ENCODE measurements around the gene TIA1. TPM values are rescaled to one million over a fixed set of nuclear protein-coding genes. Genes with fewer than 3 reads are reported as not detected.

Gene TIA1
- total and polyA plus RNA-seq, 4 donors: 27.8 to 150 (median 83.4) TPM

DNA sequence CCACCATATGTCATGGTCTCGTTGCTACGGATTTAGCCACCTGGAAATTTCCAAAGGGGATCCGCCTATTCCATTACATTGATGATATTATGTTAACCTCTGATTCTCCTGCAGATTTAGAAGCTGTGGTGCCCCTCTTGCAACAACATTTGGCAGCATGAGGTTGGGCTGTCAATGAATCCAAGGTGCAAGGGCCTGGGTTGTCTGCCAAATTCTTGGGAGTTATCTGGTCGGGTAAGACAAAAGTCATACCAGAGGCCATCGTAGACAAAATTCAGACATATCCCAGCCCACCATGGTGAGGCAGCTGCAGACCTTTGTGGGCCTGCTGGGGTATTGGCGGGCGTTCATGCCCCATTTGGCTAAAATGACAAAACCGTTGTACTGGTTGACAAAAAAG lies 44.0 kb downstream of the TIA1 start:
- Histone ChIP-seq H3K36me3 (ENCODE audit: control insufficient read depth in 1 of 2, insufficient read depth in 2 of 2, low read length in 1 of 2) (no peaks in the 10 kb centered on the region), H3K27me3 (ENCODE audit: control insufficient read depth in 1 of 2, insufficient read depth in 2 of 2, low read length in 1 of 2) (no peaks in the 10 kb centered on the region), H3K4me3 (ENCODE audit: low read length in 2 of 2) (no peak overlapping the region), H3K27ac (ENCODE audit: low read depth in 1 of 2, low read length in 2 of 2) (no peak overlapping the region), H3K9me3 (ENCODE audit: control insufficient read depth, low read length) (no peaks in the 10 kb centered on the region), H3K4me1 (ENCODE audit: control insufficient read depth in 1 of 2, insufficient read depth in 2 of 2, low read length in 2 of 2) (no peaks in the 10 kb centered on the region)
- WGBS, 2 donors: 84% methylated on average over 8 of the region's 8 CpGs
- intact Hi-C loops (cut with DNase I): no loop called here
- ATAC-seq (ENCODE audit: low FRiP score) (no peak), DNase-seq (no peak)

DNA sequence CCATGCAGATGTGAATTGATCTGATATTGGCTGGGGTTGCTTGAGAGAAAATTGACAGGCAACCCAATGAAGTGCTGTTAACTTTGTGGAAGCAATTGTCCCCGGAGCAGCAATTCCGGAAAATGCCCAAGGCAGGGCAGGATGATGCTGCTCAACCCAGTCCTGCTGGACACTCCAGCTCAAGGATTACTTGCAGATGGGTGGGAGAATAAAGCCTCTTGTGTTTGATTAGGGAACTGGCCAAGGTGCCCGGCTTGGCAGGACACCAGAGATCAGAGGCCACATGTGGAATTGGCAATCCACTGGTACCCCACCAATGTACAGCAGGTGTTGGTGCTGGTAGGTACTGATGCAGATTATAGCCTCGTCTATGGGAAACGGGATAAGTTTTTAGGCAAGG lies 45.3 kb downstream of the TIA1 start:
- DNase-seq (no peak), ATAC-seq (ENCODE audit: low FRiP score) (no peak)
- no peak overlapping the region for H3K27ac ChIP-seq (ENCODE audit: low read depth in 1 of 2, low read length in 2 of 2)
- WGBS, 2 donors: 76 to 82% methylated on average over 5 of the region's 5 CpGs
- H3K9me3 ChIP-seq (ENCODE audit: control insufficient read depth, low read length): no peaks in the 10 kb centered on the region
- H3K4me3 ChIP-seq (ENCODE audit: low read length in 2 of 2): no peak overlapping the region
- no peaks in the 10 kb centered on the region for H3K36me3 ChIP-seq (ENCODE audit: control insufficient read depth in 1 of 2, insufficient read depth in 2 of 2, low read length in 1 of 2)
- no peaks in the 10 kb centered on the region for H3K27me3 ChIP-seq (ENCODE audit: control insufficient read depth in 1 of 2, insufficient read depth in 2 of 2, low read length in 1 of 2)
- intact Hi-C loops (cut with DNase I): no loop called here
- H3K4me1 ChIP-seq (ENCODE audit: control insufficient read depth in 1 of 2, insufficient read depth in 2 of 2, low read length in 2 of 2): no peaks in the 10 kb centered on the region

DNA sequence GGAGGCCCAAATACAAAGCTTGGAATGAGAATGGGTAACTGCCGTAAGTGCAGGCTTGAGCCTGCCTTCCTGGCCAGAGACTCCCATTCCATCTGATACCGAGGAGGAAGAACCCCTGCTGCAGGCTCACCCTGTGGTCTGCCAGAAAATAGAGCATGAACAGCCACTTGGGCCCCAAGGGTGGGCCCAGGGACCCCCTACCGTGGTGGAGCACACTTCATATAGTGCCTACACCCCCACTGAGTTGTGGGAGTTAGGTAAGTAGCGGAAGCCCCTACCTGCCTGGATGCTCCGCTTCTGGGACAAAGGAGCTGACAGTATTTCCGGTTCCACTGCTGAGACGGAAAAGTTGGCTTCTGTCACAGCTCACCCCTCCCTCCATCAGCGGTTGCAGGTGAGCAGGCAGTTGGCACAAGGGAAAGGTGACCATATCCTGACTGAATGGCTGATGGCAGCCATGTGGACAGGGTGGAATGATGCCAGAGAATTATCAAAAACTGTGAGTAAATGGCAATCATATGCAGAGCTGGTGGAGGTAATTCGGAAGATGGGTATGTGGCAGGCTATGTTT lies 46.1 kb downstream of the TIA1 start:
- H3K4me3 ChIP-seq (ENCODE audit: low read length in 2 of 2): no peak overlapping the region
- H3K36me3 ChIP-seq (ENCODE audit: control insufficient read depth in 1 of 2, insufficient read depth in 2 of 2, low read length in 1 of 2): no peaks in the 10 kb centered on the region
- ATAC-seq (ENCODE audit: low FRiP score): no peak
- H3K4me1 ChIP-seq (ENCODE audit: control insufficient read depth in 1 of 2, insufficient read depth in 2 of 2, low read length in 2 of 2): no peaks in the 10 kb centered on the region
- intact Hi-C loops (cut with DNase I): no loop called here
- 76 to 77% methylated on average over 9 of the region's 9 CpGs for WGBS, 2 donors
- no peak overlapping the region for H3K27ac ChIP-seq (ENCODE audit: low read depth in 1 of 2, low read length in 2 of 2)
- H3K27me3 ChIP-seq (ENCODE audit: control insufficient read depth in 1 of 2, insufficient read depth in 2 of 2, low read length in 1 of 2): no peaks in the 10 kb centered on the region
- DNase-seq: no peak
- no peaks in the 10 kb centered on the region for H3K9me3 ChIP-seq (ENCODE audit: control insufficient read depth, low read length)

DNA sequence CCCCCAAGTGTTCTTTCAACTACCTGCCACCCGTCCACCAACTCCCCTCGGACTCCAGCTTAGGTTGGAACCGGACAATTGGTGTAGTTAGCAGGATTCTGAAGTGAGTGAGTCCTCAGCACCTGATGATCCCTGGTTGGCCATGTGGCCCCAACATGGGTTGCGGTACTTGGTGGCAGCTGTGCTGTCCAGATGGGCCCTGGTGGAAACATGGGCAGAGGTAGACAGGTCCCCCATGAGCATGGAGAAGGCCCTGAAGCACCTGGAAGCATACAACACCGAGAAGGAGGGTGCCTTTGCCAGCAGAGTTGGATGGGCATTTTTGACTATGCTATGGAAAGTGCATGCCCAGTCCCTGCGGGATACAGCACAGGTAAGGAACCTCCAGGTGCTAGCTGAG lies 46.6 kb downstream of the TIA1 start:
- intact Hi-C loops (cut with DNase I): no loop called here
- WGBS, 2 donors: 90 to 95% methylated on average over 6 of the region's 6 CpGs
- no peaks in the 10 kb centered on the region for H3K4me1 ChIP-seq (ENCODE audit: control insufficient read depth in 1 of 2, insufficient read depth in 2 of 2, low read length in 2 of 2)
- H3K27me3 ChIP-seq (ENCODE audit: control insufficient read depth in 1 of 2, insufficient read depth in 2 of 2, low read length in 1 of 2): no peaks in the 10 kb centered on the region
- no peaks in the 10 kb centered on the region for H3K9me3 ChIP-seq (ENCODE audit: control insufficient read depth, low read length)
- DNase-seq (no peak), ATAC-seq (ENCODE audit: low FRiP score) (no peak)
- no peak overlapping the region for H3K27ac ChIP-seq (ENCODE audit: low read depth in 1 of 2, low read length in 2 of 2)
- no peaks in the 10 kb centered on the region for H3K36me3 ChIP-seq (ENCODE audit: control insufficient read depth in 1 of 2, insufficient read depth in 2 of 2, low read length in 1 of 2)
- no peak overlapping the region for H3K4me3 ChIP-seq (ENCODE audit: low read length in 2 of 2)

DNA sequence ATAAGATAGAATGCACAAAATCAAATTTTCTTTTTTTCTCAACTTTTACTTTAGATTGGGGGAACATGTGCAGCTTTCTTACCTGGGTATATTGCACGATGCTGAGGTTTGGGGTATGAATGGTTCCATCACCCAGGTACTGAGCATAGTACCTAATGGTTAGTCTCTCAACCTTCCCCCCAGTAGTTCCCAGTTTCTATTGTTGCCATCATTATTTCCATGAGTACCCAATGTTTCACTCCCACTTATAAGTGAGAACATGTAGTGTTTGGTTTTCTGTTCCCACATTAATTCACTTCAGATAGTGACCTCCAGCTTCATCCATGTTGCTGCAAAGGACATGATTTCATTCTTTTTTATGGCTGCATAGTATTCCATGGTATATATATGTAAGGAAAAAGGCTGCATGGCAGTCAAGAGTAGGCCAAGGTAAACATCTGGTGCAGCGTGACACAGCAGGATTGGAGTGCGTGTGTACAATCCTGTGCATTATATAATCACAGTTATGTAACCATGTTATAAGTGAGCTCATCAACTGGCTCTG lies 47.1 kb downstream of the TIA1 start:
- H3K4me3 ChIP-seq (ENCODE audit: low read length in 2 of 2): no peak overlapping the region
- no peak overlapping the region for H3K27ac ChIP-seq (ENCODE audit: low read depth in 1 of 2, low read length in 2 of 2)
- H3K36me3 ChIP-seq (ENCODE audit: control insufficient read depth in 1 of 2, insufficient read depth in 2 of 2, low read length in 1 of 2): no peaks in the 10 kb centered on the region
- no peak for DNase-seq
- no peaks in the 10 kb centered on the region for H3K4me1 ChIP-seq (ENCODE audit: control insufficient read depth in 1 of 2, insufficient read depth in 2 of 2, low read length in 2 of 2)
- 83 to 91% methylated on average over 3 of the region's 3 CpGs for WGBS, 2 donors
- no peaks in the 10 kb centered on the region for H3K27me3 ChIP-seq (ENCODE audit: control insufficient read depth in 1 of 2, insufficient read depth in 2 of 2, low read length in 1 of 2)
- intact Hi-C loops (cut with DNase I): no loop called here
- ATAC-seq (ENCODE audit: low FRiP score): no peak
- no peaks in the 10 kb centered on the region for H3K9me3 ChIP-seq (ENCODE audit: control insufficient read depth, low read length)

DNA sequence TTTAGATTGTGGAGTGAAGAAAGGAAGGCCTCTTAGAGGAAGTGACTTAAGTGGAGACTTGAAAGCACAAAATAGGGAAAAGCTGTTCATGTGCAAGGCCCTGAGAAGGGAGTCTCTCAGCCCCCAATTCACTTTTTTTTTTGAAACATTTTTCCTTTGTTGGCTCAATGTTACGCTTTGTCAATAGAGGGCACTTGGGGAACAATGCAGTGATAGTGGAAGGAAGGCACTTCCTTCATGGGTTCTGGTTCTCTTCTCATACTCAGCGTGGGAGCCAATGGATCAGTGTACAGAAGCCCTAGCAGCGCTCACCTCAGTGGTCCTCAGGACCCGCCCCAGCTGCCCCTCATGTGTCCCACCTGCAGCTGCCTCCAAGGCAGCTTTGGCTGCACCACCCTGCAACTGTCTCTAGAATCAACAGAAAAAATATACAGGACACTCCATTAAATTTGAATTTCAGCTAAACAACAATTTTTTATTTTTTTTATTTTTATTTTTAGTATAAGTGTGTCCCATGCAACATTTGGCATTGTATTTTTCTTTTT lies 49.0 kb downstream of the TIA1 start:
- 80 to 84% methylated on average over 4 of the region's 4 CpGs for WGBS, 2 donors
- Histone ChIP-seq H3K27me3 (ENCODE audit: control insufficient read depth in 1 of 2, insufficient read depth in 2 of 2, low read length in 1 of 2) (no peaks in the 10 kb centered on the region), H3K9me3 (ENCODE audit: control insufficient read depth, low read length) (no peaks in the 10 kb centered on the region), H3K4me1 (ENCODE audit: control insufficient read depth in 1 of 2, insufficient read depth in 2 of 2, low read length in 2 of 2) (no peaks in the 10 kb centered on the region), H3K27ac (ENCODE audit: low read depth in 1 of 2, low read length in 2 of 2) (no peak overlapping the region), H3K36me3 (ENCODE audit: control insufficient read depth in 1 of 2, insufficient read depth in 2 of 2, low read length in 1 of 2) (no peaks in the 10 kb centered on the region), H3K4me3 (ENCODE audit: low read length in 2 of 2) (no peak overlapping the region)
- no peak for ATAC-seq (ENCODE audit: low FRiP score)
- no peak for DNase-seq
- intact Hi-C loops (cut with DNase I): loop anchor here in 1 of 2 donors (10.0 kb wide), 1 partner anchor 85 kb away; no protein-coding TSS in a partner anchor

DNA sequence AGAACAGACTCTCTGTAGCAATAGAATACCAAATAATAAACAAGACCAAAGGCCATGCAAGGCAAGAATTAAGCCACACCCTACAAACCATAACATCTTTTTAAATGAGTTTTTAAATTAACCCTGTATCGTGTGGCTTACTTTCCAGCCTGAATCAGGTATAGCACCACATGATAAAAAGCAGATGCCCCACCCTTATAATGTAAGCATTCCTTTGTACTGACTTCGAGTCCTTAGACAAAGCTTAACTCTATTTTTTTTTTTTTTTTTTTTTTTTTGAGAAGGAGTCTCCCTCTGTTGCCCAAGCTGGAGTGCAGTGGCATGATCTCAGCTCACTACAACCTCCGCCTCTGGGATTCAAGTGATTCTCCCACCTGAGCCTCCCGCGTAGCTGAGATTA lies 55.9 kb downstream of the TIA1 start:
- DNase-seq: no peak
- Histone ChIP-seq H3K36me3 (ENCODE audit: control insufficient read depth in 1 of 2, insufficient read depth in 2 of 2, low read length in 1 of 2) (no peaks in the 10 kb centered on the region), H3K4me3 (ENCODE audit: low read length in 2 of 2) (no peak overlapping the region), H3K27ac (ENCODE audit: low read depth in 1 of 2, low read length in 2 of 2) (no peak overlapping the region), H3K27me3 (ENCODE audit: control insufficient read depth in 1 of 2, insufficient read depth in 2 of 2, low read length in 1 of 2) (no peaks in the 10 kb centered on the region), H3K4me1 (ENCODE audit: control insufficient read depth in 1 of 2, insufficient read depth in 2 of 2, low read length in 2 of 2) (no peaks in the 10 kb centered on the region), H3K9me3 (ENCODE audit: control insufficient read depth, low read length) (no peaks in the 10 kb centered on the region)
- 85 to 88% methylated on average over 5 of the region's 5 CpGs for WGBS, 2 donors
- no peak for ATAC-seq (ENCODE audit: low FRiP score)
- intact Hi-C loops (cut with DNase I): loop anchor here in 1 of 2 donors (10.0 kb wide), 1 partner anchor 92 kb away; no protein-coding TSS in a partner anchor

DNA sequence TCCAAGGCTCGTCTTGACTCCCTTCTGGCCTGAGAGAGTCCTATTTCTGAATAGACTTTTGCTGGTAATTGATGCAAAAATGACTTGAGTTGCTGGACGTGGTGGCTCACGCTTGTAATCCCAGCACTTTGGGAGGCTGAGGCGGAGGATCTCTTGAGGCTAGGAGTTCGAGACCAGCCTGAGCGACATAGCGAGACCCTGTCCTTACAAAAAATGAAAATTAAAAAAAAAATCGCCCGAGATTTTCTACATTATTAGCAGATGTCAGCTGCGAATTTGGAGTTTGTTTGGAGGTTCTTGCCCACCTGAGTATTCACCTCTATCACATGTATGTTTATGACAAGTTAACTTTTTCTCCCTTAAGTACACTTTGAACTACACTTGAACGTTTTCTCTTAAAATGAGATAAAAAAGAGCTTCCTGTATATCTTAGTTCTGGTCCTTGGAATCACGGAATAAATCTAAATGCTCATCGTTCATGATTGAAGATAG lies 57.1 kb downstream of the TIA1 start:
- Histone ChIP-seq H3K27me3 (ENCODE audit: control insufficient read depth in 1 of 2, insufficient read depth in 2 of 2, low read length in 1 of 2) (no peaks in the 10 kb centered on the region), H3K27ac (ENCODE audit: low read depth in 1 of 2, low read length in 2 of 2) (peak overlapping the region in 1 of 2 donors; percentile 79), H3K4me1 (ENCODE audit: control insufficient read depth in 1 of 2, insufficient read depth in 2 of 2, low read length in 2 of 2) (no peaks in the 10 kb centered on the region), H3K4me3 (ENCODE audit: low read length in 2 of 2) (no peak overlapping the region), H3K36me3 (ENCODE audit: control insufficient read depth in 1 of 2, insufficient read depth in 2 of 2, low read length in 1 of 2) (no peaks in the 10 kb centered on the region), H3K9me3 (ENCODE audit: control insufficient read depth, low read length) (no peaks in the 10 kb centered on the region)
- ATAC-seq (ENCODE audit: low FRiP score): no peak
- intact Hi-C loops (cut with DNase I): loop anchor here (2.0 to 10.0 kb wide), 2 partner anchors 58 to 94 kb away; partner anchors contain the start of gene TIA1 (in 1 of the 2)
- no peak for DNase-seq
- 67 to 68% methylated on average over 13 of the region's 13 CpGs for WGBS, 2 donors
